ENCODE data around the gene SLC27A5.
"Not testable (repeated sequence)": the region's sequence is repeated elsewhere in the genome, so short reads cannot be mapped to it uniquely, and the experiment has no call there.

Gene SLC27A5

DNA sequence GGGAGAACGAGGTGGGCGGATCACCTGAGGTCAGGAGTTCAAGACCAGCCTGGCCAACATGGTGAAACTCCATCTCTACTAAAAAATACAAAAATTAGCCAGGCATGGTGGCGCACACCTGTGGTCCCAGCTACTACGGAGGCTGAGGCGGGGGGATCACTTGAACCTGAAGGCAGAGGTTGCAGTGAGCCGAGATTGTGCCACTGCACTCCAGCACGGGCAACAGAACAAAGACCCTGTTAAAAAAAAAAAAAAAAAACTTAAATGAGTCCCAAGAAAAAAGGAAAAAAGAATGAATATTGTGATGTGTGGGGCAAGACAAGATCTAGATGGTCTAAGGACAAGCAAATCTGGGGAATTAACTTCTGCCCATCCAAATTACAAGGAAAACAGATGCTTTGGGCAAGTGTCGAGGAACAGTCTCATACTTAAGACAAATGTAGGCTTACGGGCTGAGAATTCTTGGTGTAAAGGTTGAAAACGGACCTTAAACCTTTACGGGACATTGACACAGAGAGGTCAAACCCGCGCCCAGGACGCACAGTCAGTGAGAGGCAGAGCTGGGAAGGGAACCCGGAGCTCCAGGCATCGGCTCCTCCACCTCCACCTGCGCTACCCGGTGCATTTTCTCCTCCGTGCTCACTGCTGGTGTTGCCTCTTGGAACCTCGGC, 45.6 kb downstream of the SLC27A5 start:
- DNase-seq: no peak

DNA sequence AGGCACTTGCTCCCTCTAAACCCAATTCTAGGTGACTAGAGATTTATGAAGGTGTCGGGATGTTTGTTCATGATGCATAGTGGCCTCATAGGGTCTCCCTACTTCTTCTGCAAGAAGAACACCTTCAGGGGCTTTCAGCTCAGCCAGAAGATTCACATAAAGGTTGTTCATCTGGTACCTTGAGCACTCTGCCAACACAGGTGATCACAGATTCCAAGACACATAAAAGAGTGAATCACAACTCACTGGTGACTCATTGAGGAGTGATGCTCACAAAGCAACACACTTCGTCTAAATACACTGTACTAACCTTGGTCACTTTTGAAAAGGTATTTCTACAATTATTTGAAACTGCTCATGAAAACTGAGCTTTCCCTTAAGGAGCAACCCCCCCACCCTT, 51.8 kb downstream of the SLC27A5 start:
- DNase-seq: no peak

DNA sequence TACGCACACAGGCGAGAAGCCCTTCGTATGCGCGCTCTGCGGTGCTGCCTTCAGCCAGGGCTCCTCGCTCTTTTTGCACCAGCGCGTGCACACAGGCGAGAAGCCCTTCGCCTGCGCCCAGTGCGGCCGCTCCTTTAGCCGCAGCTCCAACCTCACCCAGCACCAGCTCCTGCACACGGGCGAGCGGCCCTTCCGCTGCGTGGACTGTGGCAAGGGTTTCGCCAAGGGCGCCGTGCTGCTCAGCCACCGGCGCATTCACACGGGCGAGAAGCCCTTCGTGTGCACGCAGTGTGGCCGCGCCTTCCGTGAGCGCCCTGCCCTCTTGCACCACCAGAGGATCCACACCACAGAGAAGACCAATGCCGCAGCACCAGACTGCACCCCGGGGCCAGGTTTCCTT, 55.7 kb downstream of the SLC27A5 start:
- DNase-seq: no peak

DNA sequence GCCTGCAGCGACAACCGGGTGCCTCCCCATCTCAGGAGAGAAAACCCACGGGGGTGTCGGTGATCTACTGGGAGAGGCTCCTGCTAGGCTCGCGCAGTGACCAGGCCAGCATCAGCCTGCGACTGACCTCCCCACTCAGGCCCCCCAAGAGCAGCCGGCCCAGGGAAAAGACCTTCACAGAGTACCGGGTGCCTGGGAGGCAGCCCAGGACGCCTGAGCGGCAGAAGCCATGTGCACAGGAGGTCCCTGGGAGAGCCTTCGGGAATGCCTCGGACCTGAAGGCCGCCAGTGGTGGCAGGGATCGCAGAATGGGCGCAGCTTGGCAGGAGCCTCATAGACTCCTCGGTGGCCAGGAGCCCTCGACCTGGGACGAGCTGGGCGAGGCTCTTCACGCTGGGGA, 56.5 kb downstream of the SLC27A5 start:
- DNase-seq: no peak

DNA sequence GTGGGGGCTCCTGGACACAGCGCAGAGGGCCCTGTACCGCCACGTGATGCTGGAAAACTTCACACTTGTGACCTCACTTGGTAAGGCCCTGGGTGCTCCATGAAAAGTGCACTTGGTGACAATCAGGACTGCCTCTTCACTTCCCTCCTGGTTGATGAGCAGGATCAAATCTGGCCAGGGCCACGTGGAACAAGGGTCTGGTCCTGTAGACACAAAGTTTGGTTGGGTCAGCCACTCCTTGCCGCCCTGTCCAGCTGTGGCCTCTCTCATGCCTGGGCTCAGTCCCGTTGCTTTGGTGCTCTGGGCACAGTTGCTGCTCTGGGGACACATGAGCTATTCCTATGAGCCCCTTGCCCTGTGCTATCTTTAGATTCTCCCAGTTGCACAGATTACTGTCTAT, 58.0 kb downstream of the SLC27A5 start:
- no peak for DNase-seq

DNA sequence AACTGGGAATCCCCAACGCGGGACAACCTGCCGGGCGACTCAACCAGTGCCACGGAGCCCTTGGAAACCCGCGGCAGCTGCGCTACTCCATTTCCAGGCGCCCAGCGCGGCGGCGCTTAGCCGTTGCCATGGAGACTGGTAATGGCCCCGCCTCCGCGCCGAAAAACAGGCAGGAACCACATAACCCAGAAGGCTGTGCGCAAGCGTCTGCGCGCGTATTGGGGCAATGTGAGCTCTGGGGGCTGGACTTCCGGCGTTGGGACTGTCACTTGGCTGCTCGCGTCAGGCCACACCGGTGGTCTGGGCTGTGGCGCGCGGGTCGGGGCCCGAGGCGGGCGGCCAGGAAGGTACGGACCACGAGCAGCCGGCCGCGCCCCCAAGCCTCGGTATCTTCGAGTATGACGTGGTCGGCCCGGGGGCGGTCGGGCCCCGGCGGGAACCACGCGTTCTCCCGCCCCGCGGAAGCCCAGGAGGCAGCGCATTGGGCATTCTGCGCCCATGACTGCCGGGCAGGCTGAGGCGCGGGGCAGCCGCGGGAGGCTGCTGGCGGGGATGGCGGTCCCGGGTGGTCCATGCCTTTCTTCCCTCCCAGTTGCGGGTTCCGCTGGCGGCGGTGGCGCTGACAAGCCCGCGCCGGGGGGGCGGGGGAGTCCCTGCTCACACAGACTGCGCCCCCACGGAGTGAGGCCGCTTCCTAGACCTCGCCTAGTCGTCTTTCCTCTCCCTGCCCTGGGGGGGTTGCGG, 60.3 kb downstream of the SLC27A5 start, which contains the start of gene ZNF324B:
Gene ZNF324B (plus strand): TSS at position 265 of the 744 bp plus-strand sequence. CDS start 2,080 bp downstream, outside the sequence.
- peak; percentile 99 for DNase-seq

DNA sequence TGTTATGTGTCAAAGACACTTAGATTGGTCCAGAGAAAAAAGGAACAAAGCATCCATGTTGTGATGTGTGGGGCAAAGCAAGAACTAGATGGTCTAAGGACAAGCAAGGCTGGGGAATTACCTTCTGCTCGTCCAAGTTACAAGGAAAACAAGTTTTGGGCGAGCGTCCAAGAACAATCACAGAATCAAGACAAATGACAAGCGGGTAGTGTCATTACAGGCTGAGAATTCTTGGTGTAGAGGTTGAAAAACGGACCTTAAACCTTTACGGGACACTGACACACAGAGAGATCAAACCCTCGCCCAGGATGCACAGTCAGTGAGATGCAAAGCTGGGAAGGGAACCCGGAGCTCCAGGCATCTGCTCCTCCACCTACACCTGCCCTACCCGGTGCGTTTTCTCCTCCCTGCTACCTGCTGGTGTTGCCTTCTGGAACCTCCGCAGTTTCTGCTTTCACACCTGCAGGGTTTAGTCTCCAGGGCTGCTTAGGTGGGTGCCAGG, 60.9 kb downstream of the SLC27A5 start:
- DNase-seq: no peak

DNA sequence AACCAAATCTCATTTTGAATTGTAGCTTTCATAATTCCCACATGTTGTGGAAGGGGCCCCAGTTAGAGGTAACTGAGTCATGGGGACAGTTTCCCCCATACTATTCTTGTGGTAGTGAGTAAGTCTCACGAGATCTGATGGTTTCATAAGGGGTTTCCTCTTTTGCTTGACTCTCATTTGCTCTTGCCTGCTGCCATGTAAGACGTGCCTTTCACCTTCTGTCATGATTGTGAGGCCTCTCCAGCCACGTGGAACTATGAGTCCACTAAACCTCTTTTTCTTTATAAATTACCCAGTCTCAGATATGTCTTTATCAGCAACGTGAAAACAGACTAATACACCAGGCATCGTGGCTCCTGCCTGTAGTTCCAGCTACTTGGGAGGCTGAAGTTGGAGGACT, 61.8 kb downstream of the SLC27A5 start:
- not testable (repeated sequence) for DNase-seq

DNA sequence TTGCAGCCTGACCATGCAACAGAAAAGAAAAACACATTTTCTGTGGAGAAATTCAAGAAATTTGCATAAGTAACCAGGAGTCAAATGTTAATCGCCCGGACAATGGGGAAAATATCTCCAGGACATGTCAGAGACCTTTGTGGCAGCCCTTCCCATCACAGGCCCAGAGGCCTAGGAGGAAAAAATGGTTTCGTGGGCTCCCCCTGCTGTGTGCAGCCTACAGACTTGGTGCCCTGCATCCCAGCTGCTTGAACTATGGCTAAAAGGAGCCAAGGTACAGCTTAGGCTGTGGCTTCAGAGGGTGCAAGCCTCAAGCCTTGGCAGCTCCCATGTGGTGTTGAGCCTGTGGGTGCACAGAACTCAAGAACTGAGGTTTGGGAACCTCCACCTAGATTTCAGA, 62.9 kb downstream of the SLC27A5 start:
- DNase-seq: not testable (repeated sequence)
